ENCODE measurements around the gene SNRPA.

GRCh38 chr19:40726279-40726678 is 24.7 kb upstream of the SNRPA start:
- TF ChIP-seq GATA3 (IDR thresholded peaks at IDR 0.05; ENCODE audit: low read depth, low read length) (no peak), GATA2 (IDR thresholded peaks at IDR 0.05; ENCODE audit: low read depth, low read length) (no peak)

Measured in SH-SY5Y (cell line).